ENCODE data around the gene TK2. TPM values are rescaled to one million over a fixed set of nuclear protein-coding genes. Genes with fewer than 3 reads are reported as not detected.
A peak's percentile ranks its signal among the peaks of the same experiment; 100 is the strongest.

Gene TK2
- total and polyA plus RNA-seq, 2 experiments from 2014 or later, result 1.8 to 4.2 TPM

- Histone ChIP-seq H3K4me3 (no peak overlapping the region), H3K36me3 (ENCODE audit: insufficient read depth) (no peaks in the 10 kb centered on the region), H3K27me3 (ENCODE audit: insufficient read depth) (no peaks in the 10 kb centered on the region), H4K20me1 (replicated peaks; ENCODE audit: insufficient read depth) (no peaks in the 10 kb centered on the region), H3K79me2 (replicated peaks; ENCODE audit: insufficient read depth) (no peaks in the 10 kb centered on the region), H3K9me2 (ENCODE audit: insufficient read depth) (no peaks in the 10 kb centered on the region), H2AFZ (no peak overlapping the region), H3F3A (replicated peaks; ENCODE audit: low read depth) (no peaks in the 10 kb centered on the region), H3K4me2 (peak overlapping the region; percentile 28; the same call in 1 of the 2 replicates), H3K4me1 (ENCODE audit: insufficient read depth) (peaks cover 14% of the 10 kb centered on the region), H3K27ac (ENCODE audit: low read depth) (peak overlapping the region; percentile 9; the same call in 1 of the 2 replicates)
- Mint-ChIP-seq H3K4me3 (no peak overlapping the region), H3K36me3 (ENCODE audit: low read depth) (peaks cover 18% of the 10 kb centered on the region), H3K9me3 (no peaks in the 10 kb centered on the region; the same call in 2 of the 3 replicates), H3K27me3 (ENCODE audit: insufficient read depth, low read depth, poor library complexity) (peaks cover 6% of the 10 kb centered on the region), H3K4me1 (peaks cover 30% of the 10 kb centered on the region), H3K27ac (no peak overlapping the region)
- ATAC-seq, result peak; percentile 39
- TF ChIP-seq EZH2 (IDR thresholded peaks at IDR 0.05; ENCODE audit: low read depth, unreplicated experiment) (no peak), ETS1 (IDR thresholded peaks at IDR 0.05) (no peak), STAT1 (IDR thresholded peaks at IDR 0.05; ENCODE audit: unreplicated experiment) (no peak), JUNB (IDR thresholded peaks at IDR 0.05; ENCODE audit: unreplicated experiment) (no peak)
- no peak for DNase-seq (ENCODE audit: low spot score)
Measured at GRCh38 chr16:66510711-66511601, 39.0 kb downstream of the TK2 start.

- H3K4me3 Mint-ChIP-seq, result no peak overlapping the region
- H3K4me3 ChIP-seq, result no peak overlapping the region
- no peak overlapping the region for H2AFZ ChIP-seq
- H3F3A ChIP-seq (replicated peaks; ENCODE audit: low read depth), result no peaks in the 10 kb centered on the region
- H3K9me3 Mint-ChIP-seq, result no peaks in the 10 kb centered on the region; the same call in 2 of the 3 replicates
- no peaks in the 10 kb centered on the region for H4K20me1 ChIP-seq (replicated peaks; ENCODE audit: insufficient read depth)
- no peak overlapping the region for H3K4me2 ChIP-seq
- H3K9me2 ChIP-seq (ENCODE audit: insufficient read depth), result no peaks in the 10 kb centered on the region
- peaks cover 26% of the 10 kb centered on the region for H3K4me1 Mint-ChIP-seq
- no peak overlapping the region for H3K27ac Mint-ChIP-seq
- H3K79me2 ChIP-seq (replicated peaks; ENCODE audit: insufficient read depth), result no peaks in the 10 kb centered on the region
- H3K27ac ChIP-seq (ENCODE audit: low read depth), result no peak overlapping the region
- ATAC-seq, result no peak
- DNase-seq (ENCODE audit: low spot score), result no peak
- peaks cover 14% of the 10 kb centered on the region for H3K4me1 ChIP-seq (ENCODE audit: insufficient read depth)
- peaks cover 15% of the 10 kb centered on the region for H3K36me3 Mint-ChIP-seq (ENCODE audit: low read depth)
- peaks cover 6% of the 10 kb centered on the region for H3K27me3 Mint-ChIP-seq (ENCODE audit: insufficient read depth, low read depth, poor library complexity)
- H3K27me3 ChIP-seq (ENCODE audit: insufficient read depth), result no peaks in the 10 kb centered on the region
- no peaks in the 10 kb centered on the region for H3K36me3 ChIP-seq (ENCODE audit: insufficient read depth)
- TF ChIP-seq STAT1 (IDR thresholded peaks at IDR 0.05; ENCODE audit: unreplicated experiment) (no peak), REST (IDR thresholded peaks at IDR 0.05; ENCODE audit: unreplicated experiment) (no peak), POLR2AphosphoS5 (IDR thresholded peaks at IDR 0.05; ENCODE audit: low read depth) (no peak), ZNF462 (CRISPR knock-in tag; IDR thresholded peaks at IDR 0.05) (no peak)
Measured at GRCh38 chr16:66510298-66510697, 39.6 kb downstream of the TK2 start.

Data from GM23338 (cell line).